ENCODE data around the gene LRRC23.
A peak's percentile ranks its signal among the peaks of the same experiment; 100 is the strongest.

The LRRC23 gene

DNA sequence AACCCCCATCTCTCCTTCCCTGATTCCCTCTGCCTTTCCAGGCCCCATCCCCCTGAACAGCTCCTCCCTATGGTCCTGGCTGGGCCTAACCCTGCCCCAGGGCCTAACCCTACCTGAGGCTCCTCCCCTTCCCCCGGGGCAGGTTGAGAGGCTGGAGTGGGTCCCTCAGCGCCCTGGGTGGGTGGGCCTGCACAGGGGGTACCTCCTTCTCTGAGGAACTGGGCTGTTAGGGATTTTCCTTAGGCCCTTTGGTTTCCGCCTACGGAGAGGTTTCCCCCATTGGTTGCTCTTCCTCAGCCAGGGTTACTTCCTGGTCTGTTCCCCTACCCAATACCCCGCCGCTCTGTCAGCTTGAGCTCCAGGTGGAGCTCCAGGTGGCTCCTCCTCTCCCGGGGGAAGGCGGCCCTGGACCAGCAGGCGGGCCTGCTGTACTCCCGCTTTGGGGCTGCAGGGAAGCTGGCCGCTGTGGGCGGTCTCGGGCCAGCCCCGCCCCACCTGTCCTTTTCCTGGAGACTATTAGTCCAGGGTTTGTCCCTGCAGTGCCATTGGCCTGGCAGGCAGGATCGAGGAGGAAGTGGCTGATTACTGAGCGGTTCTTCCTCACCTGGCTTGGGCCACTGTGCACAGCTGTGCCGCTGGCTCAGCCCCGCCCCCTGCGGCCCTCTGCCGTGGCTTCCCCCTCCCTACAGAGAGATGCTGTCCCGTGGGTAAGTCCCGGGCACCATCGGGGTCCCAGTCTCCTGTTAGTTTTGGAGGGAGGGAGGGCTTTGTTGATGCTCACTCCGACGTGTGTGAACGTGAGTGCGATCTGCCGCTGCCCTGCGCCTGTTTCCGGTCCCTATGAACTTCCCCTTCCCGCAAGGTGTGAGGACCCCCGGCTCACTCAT is 41.7 kb downstream of the LRRC23 start:
- peak; percentile 53 for DNase-seq

- DNase-seq, result no peak
These were observed 42.3 kb downstream of the LRRC23 start for GRCh38 chr12:6946920-6947374.

DNA sequence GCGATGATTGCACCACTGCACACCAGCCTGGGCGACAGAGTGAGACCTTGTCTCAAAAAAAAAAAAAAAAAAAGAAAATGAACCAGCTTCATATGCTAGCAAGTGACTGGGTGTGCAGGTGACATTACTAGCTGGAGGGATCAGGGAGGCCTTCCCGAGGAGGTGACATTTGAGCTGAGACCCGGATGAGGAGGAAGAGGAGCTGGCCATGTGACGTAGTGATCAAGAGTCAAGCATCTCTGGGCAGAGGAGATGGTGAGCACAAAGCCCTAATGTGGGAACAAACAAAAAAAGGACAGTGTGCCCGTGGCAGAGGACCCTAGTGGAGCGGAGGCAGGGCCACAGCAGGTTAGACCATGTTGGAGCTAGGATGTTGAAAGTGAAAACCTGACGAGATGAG is 43.0 kb downstream of the LRRC23 start:
- DNase-seq, result no peak

- no peak for DNase-seq
These were observed 44.4 kb downstream of the LRRC23 start for GRCh38 chr12:6948873-6949594.

GRCh38 chr12:6950401-6950801 is 45.8 kb downstream of the LRRC23 start:
- no peak for DNase-seq

- DNase-seq, result no peak
These were observed 46.4 kb downstream of the LRRC23 start, which contains the start of gene PTPN6 for GRCh38 chr12:6950811-6951540. PTPN6 (plus strand) TSS chr12:6951356; CDS start chr12:6951513, 157 bp downstream.

GRCh38 chr12:6951551-6952120 is 47.0 kb downstream of the LRRC23 start:
- no peak for DNase-seq

- no peak for DNase-seq
These were observed 47.7 kb downstream of the LRRC23 start for GRCh38 chr12:6952121-6952862.

GRCh38 chr12:6952863-6953441 is 48.3 kb downstream of the LRRC23 start:
- DNase-seq, result no peak

DNA sequence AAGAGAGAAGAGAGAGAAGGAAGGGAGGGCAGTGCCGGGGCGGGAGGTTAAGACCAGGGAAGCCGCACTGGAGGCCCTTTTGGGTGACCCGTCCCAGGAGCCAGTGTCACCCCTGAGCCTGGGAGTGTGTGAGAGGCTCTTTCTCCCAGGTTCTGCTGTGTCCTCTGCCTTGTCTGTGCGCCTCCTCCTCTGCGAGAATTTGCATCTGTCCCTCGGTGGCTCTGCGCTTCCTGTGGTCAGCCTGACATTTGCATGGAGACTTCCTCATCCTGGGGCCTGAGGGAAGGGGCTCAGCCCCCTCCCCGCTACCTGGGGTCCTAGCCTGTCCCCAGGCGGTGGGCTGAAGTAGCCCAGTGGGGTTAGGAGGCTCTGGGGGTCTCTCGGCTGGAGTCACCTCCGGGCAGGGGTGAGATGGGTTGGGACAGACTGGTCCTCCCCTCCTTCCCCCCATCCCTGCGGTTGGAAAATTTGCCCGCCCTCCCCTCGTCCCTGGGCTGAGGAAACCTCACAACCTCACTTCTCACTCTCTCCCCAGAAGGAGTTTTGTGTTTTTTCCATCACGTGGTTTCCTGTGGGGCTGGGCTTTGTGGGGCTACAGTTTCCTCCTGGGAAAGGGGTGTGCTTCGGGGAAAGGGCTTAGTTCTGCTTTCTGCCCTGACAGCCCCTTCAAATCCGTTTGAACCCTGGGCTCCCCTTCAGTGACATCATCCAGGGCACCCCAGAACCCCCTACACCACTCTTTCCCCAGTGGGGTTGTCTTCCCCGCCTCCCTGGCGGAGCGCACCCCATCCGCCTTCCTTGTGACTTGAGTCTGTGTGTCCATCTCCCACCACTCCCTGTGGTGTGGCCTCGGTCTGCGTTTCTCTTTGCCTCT is 49.1 kb downstream of the LRRC23 start:
- DNase-seq, result peak; percentile 62

DNA sequence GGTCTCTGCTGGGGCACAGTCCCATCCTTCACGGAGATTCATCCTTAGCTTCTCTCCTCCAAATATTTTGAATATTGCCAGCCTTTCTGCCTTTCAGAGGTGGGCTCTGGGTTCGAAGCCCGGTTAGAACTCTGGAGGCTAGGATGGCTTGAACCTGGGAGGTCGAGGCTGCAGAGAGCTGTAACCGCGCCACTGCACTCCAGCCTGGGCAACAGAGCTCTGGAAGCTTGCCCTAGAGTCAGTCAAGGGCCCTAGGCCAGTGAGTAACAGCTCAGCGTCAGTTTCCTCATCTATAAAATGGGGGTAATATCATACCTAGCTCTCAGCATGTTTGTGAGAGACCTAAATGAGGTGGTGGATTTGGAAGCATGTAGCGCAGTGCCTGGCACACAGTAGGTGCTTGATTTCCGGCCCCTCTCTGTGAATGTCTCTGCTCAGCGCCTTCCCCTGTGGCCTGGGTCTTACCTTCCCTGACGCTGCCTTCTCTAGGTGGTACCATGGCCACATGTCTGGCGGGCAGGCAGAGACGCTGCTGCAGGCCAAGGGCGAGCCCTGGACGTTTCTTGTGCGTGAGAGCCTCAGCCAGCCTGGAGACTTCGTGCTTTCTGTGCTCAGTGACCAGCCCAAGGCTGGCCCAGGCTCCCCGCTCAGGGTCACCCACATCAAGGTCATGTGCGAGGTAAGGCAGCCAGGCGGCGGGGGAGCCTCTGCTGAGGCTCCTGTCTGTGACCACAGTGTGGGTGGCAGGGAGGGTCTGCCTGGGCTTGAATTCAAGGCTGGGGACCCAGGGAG is 49.9 kb downstream of the LRRC23 start:
- no peak for DNase-seq

GRCh38 chr12:6955108-6956020 is 50.7 kb downstream of the LRRC23 start:
- DNase-seq, result no peak

GRCh38 chr12:6956021-6956727 is 51.6 kb downstream of the LRRC23 start:
- DNase-seq, result no peak

DNA sequence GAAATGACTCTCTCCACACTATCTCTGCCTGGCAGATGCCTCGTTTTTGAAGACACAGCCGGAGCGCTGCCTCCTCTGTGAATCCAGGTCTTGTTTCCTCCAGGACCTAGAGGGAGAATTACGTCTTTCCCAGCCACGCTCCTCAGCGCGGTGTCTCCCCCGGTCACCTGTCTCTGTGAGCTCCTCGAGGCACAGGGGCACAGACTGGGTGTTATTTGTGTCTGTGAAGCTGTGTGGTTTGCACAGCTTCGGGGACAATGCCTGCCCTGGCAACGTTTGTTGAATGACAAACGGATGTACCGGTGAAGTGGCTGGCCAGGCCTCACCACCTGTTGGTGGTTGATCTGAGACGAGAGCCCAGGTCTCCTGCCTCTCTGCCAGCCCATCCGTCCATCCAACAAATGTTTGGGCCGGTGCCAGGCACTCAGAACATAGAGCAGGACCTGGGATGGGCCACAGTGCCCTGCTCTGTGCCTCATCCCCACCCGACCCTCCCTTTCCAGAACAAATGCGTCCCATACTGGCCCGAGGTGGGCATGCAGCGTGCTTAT is 52.6 kb downstream of the LRRC23 start:
- no peak for DNase-seq

DNA sequence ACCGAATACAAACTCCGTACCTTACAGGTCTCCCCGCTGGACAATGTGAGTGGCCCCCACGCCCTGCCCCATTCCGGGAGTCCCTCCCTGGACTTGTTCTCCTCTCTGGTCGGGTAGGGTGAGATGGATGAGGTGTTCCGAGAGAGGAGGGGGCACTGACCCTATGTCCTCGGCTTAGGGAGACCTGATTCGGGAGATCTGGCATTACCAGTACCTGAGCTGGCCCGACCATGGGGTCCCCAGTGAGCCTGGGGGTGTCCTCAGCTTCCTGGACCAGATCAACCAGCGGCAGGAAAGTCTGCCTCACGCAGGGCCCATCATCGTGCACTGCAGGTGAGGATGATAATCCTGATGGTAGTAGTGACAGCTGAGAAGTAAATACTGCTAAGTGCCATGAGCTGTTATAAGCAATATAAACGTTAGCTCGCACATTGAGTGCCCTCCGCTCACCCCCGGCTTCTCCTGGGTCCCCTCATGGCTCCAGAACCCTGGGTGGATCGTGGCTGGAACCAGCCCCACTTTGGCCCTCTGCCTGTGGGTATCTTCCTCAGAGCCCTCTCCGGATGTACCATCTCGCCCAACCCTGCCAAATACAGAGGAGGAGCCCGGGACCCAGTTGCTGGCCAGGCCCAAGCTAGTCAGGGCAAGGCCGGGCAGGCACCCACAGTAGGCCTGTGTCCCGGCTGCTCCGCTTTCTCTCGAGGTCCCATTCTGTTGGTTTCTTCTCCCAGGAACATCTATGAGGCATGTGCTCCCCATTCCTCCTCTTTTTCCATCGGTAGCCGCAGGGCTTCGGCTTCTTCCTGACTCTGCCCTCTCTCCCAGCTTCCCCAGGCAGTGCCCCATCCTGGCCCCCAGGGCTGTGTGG is 53.4 kb downstream of the LRRC23 start:
- no peak for DNase-seq

GRCh38 chr12:6958609-6959057 is 54.0 kb downstream of the LRRC23 start:
- no peak for DNase-seq

Data from eye (tissue), 1 donor.